BLaER1 treated with 17β-estradiol and CSF1 and Interleukin-3, amounts not matched to agents 10 nM and 100 nM (cell line): ENCODE measurements around the gene GPR21.

Experiments
- H3K27ac ChIP-seq, 11 experiments: shearing (Covaris generic); formaldehyde crosslinking; 2 replicates each; pipeline ENCODE4 v1.8.1; 2022
- H3K27me3 ChIP-seq, 11 experiments: shearing (Covaris generic); formaldehyde crosslinking; 2 replicates each; pipeline ENCODE4 v1.8.1; 2022
- H3K36me3 ChIP-seq, 11 experiments: shearing (Covaris generic); formaldehyde crosslinking; 2 replicates each; pipeline ENCODE4 v1.8.1; 2022
- H3K4me1 ChIP-seq, 10 experiments: shearing (Covaris generic); formaldehyde crosslinking; 2 replicates each; pipeline ENCODE4 v1.8.1; 2022
- H3K4me2 ChIP-seq, 11 experiments: shearing (Covaris generic); formaldehyde crosslinking; 2 replicates each; pipeline ENCODE4 v1.8.1; 2022
- H3K4me3 ChIP-seq, 10 experiments: shearing (Covaris generic); formaldehyde crosslinking; 2 replicates each; pipeline ENCODE4 v1.8.1; 2022
- H3K9ac ChIP-seq, 11 experiments: shearing (Covaris generic); formaldehyde crosslinking; 2 replicates each; pipeline ENCODE4 v1.8.1; 2022
- H3K9me3 ChIP-seq, 11 experiments: shearing (Covaris generic); formaldehyde crosslinking; replicated peaks in 1 of 11; 2 replicates each; pipeline ENCODE4 v1.8.1; 2022
- H4K20me1 ChIP-seq, 11 experiments: shearing (Covaris generic); formaldehyde crosslinking; 2 replicates each; pipeline ENCODE4 v1.8.1; 2022
- Cebpa-rat ChIP-seq, 11 experiments: shearing (Covaris generic); IDR thresholded peaks; 2 replicates each; pipeline ENCODE4 v1.8.1; 2022

GPR21 gene

GRCh38 chr9:123036893-123037545, 3.6 kb downstream of the GPR21 start:
- H3K4me2 ChIP-seq = no peak overlapping the region
- H3K9ac ChIP-seq = no peak overlapping the region
- H3K27me3 ChIP-seq = no peaks in the 10 kb centered on the region
- H3K4me1 ChIP-seq = peaks cover 0 to 26% (median 4%) of the 10 kb centered on the region in 10 experiments; a peak in 6 of 20 replicates
- peaks cover 20 to 65% (median 34%) of the 10 kb centered on the region in 11 experiments; a peak in 21 of 22 replicates for H3K36me3 ChIP-seq
- H4K20me1 ChIP-seq = peaks cover 0 to 35% (median 8%) of the 10 kb centered on the region in 11 experiments; a peak in 11 of 22 replicates
- H3K27ac ChIP-seq = no peak overlapping the region
- no peak overlapping the region for H3K4me3 ChIP-seq
- TF ChIP-seq Cebpa-rat (IDR thresholded peaks at IDR 0.05) = no peak
- no peaks in the 10 kb centered on the region for H3K9me3 ChIP-seq

GRCh38 chr9:123039617-123040219, 6.3 kb downstream of the GPR21 start:
- Histone ChIP-seq H3K4me2 (no peak overlapping the region), H4K20me1 (peaks cover 0 to 14% (median 0%) of the 10 kb centered on the region in 11 experiments; a peak in 4 of 22 replicates), H3K9me3 (peaks cover 9 to 15% (median 13%) of the 10 kb centered on the region in 11 experiments; a peak in 20 of 22 replicates), H3K36me3 (peaks cover 31 to 71% (median 47%) of the 10 kb centered on the region in 11 experiments), H3K9ac (no peak overlapping the region), H3K27ac (no peak overlapping the region), H3K4me3 (no peak overlapping the region), H3K4me1 (peaks cover 4 to 26% (median 7%) of the 10 kb centered on the region in 10 experiments; a peak in 18 of 20 replicates), H3K27me3 (no peaks in the 10 kb centered on the region)
- no peak for TF ChIP-seq Cebpa-rat (IDR thresholded peaks at IDR 0.05)

GRCh38 chr9:123040801-123041200, 7.3 kb downstream of the GPR21 start:
- Histone ChIP-seq H3K27me3 (no peaks in the 10 kb centered on the region), H4K20me1 (peaks cover 0 to 12% (median 0%) of the 10 kb centered on the region in 11 experiments; a peak in 3 of 22 replicates), H3K9me3 (peaks cover 9 to 15% (median 13%) of the 10 kb centered on the region in 11 experiments; a peak in 20 of 22 replicates), H3K4me1 (peaks cover 5 to 26% (median 15%) of the 10 kb centered on the region in 10 experiments; a peak in 18 of 20 replicates), H3K9ac (no peak overlapping the region), H3K4me2 (peak overlapping the region in 2 of 11 experiments; percentile 57 to 60; a peak in 2 of 22 replicates), H3K27ac (no peak overlapping the region), H3K4me3 (no peak overlapping the region), H3K36me3 (peaks cover 24 to 66% (median 39%) of the 10 kb centered on the region in 11 experiments; a peak in 21 of 22 replicates)
- no peak for TF ChIP-seq Cebpa-rat (IDR thresholded peaks at IDR 0.05)

- H3K9ac ChIP-seq = no peak overlapping the region
- peaks cover 0 to 12% (median 0%) of the 10 kb centered on the region in 11 experiments; a peak in 3 of 22 replicates for H4K20me1 ChIP-seq
- peaks cover 9 to 15% (median 13%) of the 10 kb centered on the region in 11 experiments; a peak in 20 of 22 replicates for H3K9me3 ChIP-seq
- H3K27ac ChIP-seq = no peak overlapping the region
- H3K27me3 ChIP-seq = no peaks in the 10 kb centered on the region
- TF ChIP-seq Cebpa-rat (IDR thresholded peaks at IDR 0.05) = no peak
- H3K4me1 ChIP-seq = peaks cover 5 to 26% (median 15%) of the 10 kb centered on the region in 10 experiments; a peak in 18 of 20 replicates
- peaks cover 21 to 71% (median 37%) of the 10 kb centered on the region in 11 experiments; a peak in 21 of 22 replicates for H3K36me3 ChIP-seq
- H3K4me3 ChIP-seq = no peak overlapping the region
- peak overlapping the region in 2 of 11 experiments; percentile 57 to 60; a peak in 4 of 22 replicates for H3K4me2 ChIP-seq
These were observed 8.0 kb downstream of the GPR21 start for GRCh38 chr9:123041489-123041888.

GRCh38 chr9:123043081-123043939, 9.8 kb downstream of the GPR21 start:
- H3K9ac ChIP-seq = no peak overlapping the region
- no peak overlapping the region for H3K4me2 ChIP-seq
- H3K4me3 ChIP-seq = no peak overlapping the region
- H4K20me1 ChIP-seq = peaks cover 0 to 12% (median 0%) of the 10 kb centered on the region in 11 experiments; a peak in 3 of 22 replicates
- TF ChIP-seq Cebpa-rat (IDR thresholded peaks at IDR 0.05) = no peak
- no peaks in the 10 kb centered on the region for H3K27me3 ChIP-seq
- peaks cover 5 to 26% (median 15%) of the 10 kb centered on the region in 10 experiments; a peak in 18 of 20 replicates for H3K4me1 ChIP-seq
- H3K9me3 ChIP-seq = peaks cover 9 to 15% (median 13%) of the 10 kb centered on the region in 11 experiments; a peak in 20 of 22 replicates
- H3K36me3 ChIP-seq = peaks cover 26 to 77% (median 37%) of the 10 kb centered on the region in 11 experiments; a peak in 21 of 22 replicates
- no peak overlapping the region for H3K27ac ChIP-seq

GRCh38 chr9:123044586-123044985, 11.1 kb downstream of the GPR21 start:
- Histone ChIP-seq H3K9me3 (peaks cover 9 to 15% (median 13%) of the 10 kb centered on the region in 11 experiments; a peak in 20 of 22 replicates), H4K20me1 (peaks cover 0 to 5% (median 0%) of the 10 kb centered on the region in 11 experiments; a peak in 3 of 22 replicates), H3K4me2 (peak overlapping the region in 7 of 11 experiments; percentile 20 to 58 (median 37); a peak in 12 of 22 replicates), H3K4me3 (no peak overlapping the region), H3K27me3 (no peaks in the 10 kb centered on the region), H3K36me3 (peaks cover 27 to 70% (median 39%) of the 10 kb centered on the region in 11 experiments; a peak in 21 of 22 replicates), H3K27ac (no peak overlapping the region), H3K9ac (no peak overlapping the region), H3K4me1 (peaks cover 5 to 23% (median 17%) of the 10 kb centered on the region in 10 experiments; a peak in 18 of 20 replicates)
- no peak for TF ChIP-seq Cebpa-rat (IDR thresholded peaks at IDR 0.05)

- no peak for TF ChIP-seq Cebpa-rat (IDR thresholded peaks at IDR 0.05)
- H3K27ac ChIP-seq = no peak overlapping the region
- H3K9ac ChIP-seq = no peak overlapping the region
- H3K36me3 ChIP-seq = peaks cover 32 to 81% (median 36%) of the 10 kb centered on the region in 11 experiments; a peak in 21 of 22 replicates
- H4K20me1 ChIP-seq = peaks cover 0 to 5% (median 0%) of the 10 kb centered on the region in 11 experiments; a peak in 2 of 22 replicates
- no peak overlapping the region for H3K4me3 ChIP-seq
- H3K4me1 ChIP-seq = peaks cover 5 to 23% (median 10%) of the 10 kb centered on the region in 10 experiments; a peak in 18 of 20 replicates
- H3K4me2 ChIP-seq = no peak overlapping the region
- peaks cover 9 to 15% (median 13%) of the 10 kb centered on the region in 11 experiments; a peak in 20 of 22 replicates for H3K9me3 ChIP-seq
- no peaks in the 10 kb centered on the region for H3K27me3 ChIP-seq
These were observed 13.1 kb downstream of the GPR21 start for GRCh38 chr9:123046406-123047195.
